SKM-1 treated with dmso at 0.1 percent for 144 hours (cell line): ENCODE measurements around the gene RSPO3.
"Not testable (repeated sequence)": the region's sequence is repeated elsewhere in the genome, so short reads cannot be mapped to it uniquely, and the experiment has no call there.

ENCODE experiments used
- DNase-seq: peaks from one replicate; lab custom pipeline; 2025; ENCODE audit not compliant: unreplicated experiment; lab: John Stamatoyannopoulos, UW

Gene RSPO3

GRCh38 chr6:127200114-127200513 lies 81.6 kb downstream of the RSPO3 start:
- no peak for DNase-seq

- DNase-seq, result no peak
Measured at GRCh38 chr6:127201321-127201720, 82.8 kb downstream of the RSPO3 start.

GRCh38 chr6:127202676-127203075 lies 84.2 kb downstream of the RSPO3 start:
- DNase-seq, result no peak

- DNase-seq, result peak; percentile 70
Measured at GRCh38 chr6:127204281-127204680, 85.8 kb downstream of the RSPO3 start.

GRCh38 chr6:127205036-127205435 lies 86.6 kb downstream of the RSPO3 start:
- DNase-seq, result no peak

GRCh38 chr6:127206531-127207095 lies 88.1 kb downstream of the RSPO3 start:
- DNase-seq, result no peak

- no peak for DNase-seq
Measured at GRCh38 chr6:127207591-127208120, 89.2 kb downstream of the RSPO3 start.

DNA sequence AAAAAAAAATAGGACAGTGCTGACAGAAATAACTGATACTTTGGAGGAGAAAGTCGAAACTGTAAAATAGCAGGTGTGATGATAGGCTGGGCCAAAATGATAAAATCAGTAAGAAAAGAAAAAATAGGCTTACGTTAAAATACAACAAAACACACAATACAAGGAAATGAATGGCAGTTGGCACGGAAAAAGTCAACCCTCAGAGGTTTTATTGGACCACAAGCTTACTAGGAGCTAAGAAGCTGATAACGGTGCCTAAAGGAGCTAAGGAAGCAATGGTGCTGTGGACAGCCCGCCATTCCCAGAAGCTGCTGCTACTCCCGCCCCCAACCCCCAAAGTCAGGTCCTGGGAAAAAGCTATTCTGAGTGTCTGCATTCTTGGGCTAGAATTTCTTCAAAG lies 92.3 kb downstream of the RSPO3 start:
- DNase-seq, result no peak

- DNase-seq, result no peak
Measured at GRCh38 chr6:127212376-127212775, 93.9 kb downstream of the RSPO3 start.

DNA sequence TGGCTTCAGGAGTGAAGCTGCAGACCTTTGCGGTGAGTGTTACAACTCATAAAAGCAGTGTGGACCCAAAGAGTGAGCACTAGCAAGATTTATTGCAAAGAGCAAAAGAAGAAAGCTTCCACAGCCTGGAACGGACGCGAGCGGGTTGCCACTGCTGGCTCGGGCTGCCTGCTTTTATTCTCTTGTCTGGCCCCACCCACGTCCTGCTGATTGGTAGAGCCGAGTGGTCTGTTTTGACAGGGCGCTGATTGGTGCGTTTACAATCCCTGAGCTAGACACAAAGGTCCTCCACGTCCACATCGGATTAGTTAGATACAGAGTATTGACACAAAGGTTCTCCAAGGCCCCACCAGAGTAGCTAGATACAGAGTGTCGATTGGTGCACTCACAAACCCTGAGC lies 95.6 kb downstream of the RSPO3 start:
- DNase-seq, result not testable (repeated sequence)

GRCh38 chr6:127214531-127214930 lies 96.1 kb downstream of the RSPO3 start:
- DNase-seq, result not testable (repeated sequence)

DNA sequence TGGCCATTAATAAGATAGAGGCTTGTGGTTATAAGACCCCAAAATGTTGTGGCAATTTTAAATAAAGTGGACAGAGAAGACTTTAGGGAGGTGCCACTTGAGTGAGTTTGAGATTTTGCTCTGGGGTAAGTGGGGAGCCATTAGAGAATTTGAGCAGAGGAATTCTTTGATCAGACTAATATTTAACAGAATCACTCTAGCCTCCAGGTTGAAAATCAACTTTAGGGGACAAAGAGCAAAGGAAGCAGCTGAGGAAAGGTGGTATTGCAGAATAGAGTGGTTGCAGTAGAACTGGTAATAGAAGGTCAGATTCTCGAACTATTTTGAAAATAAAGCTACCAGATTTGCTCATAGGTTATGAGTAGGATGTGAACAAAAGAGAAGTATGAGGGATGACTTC lies 97.5 kb downstream of the RSPO3 start:
- no peak for DNase-seq

- DNase-seq, result no peak
Measured at GRCh38 chr6:127216810-127217789, 98.6 kb downstream of the RSPO3 start.

DNA sequence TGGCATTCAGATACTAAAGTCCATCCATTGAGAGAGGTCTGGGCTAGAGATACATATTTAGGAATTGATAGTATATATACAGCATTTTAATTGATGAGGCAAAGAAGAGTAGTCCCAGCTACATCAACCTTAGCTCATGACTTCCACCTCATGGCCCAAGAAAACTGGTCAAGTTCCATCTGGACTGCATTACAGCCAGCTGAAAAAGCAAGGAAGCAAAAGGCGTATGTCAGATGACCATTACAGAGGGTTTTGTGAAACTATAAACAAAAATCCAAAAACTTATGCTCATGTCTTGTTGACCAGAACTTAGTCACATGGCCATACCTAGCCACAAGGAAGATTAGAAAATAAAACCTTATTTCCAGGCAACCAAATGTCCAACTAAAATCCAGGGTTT lies 101.4 kb downstream of the RSPO3 start:
- DNase-seq, result no peak

DNA sequence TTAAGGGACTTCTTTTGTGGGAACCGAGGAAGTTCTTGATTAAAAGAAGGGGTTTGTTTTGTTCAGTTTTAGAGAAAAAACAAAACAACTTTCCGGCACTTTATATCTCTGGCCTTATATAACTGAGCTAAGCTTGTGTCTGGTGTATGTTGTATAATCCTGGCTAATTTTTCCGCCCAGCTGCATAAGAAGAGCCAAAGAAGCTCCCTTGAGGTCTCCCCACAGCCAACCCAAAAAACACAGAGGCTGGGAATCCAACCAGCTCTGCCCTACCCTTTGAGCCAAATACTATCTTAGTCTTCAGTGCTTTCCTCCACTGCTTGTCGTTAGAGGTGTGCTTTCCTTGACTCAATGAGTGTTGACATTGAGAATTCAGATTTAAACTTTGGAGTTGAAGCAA lies 102.7 kb downstream of the RSPO3 start:
- no peak for DNase-seq

DNA sequence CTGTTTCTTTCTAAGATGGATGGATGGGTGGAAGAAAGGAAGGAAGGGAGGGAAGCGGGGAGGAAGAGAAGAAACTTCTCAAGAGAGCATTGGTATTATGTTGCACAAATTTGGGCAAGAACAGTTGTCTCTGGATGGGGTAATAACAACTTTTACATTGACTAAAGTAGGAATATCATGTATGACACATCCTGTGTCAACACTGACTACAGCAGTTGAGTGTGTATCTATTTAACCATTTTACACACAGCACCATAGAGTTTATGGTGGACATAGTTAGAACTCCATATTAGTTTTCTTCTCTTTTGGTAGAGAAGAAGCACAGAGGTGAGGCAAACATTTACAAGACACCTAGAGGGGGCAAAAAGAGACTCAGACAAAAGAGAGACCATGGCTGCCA lies 103.9 kb downstream of the RSPO3 start:
- no peak for DNase-seq

- DNase-seq, result no peak
Measured at GRCh38 chr6:127225497-127225896, 107.0 kb downstream of the RSPO3 start.

- DNase-seq, result not testable (repeated sequence)
Measured at GRCh38 chr6:127233819-127234218, 115.3 kb downstream of the RSPO3 start.

- DNase-seq, result no peak
Measured at GRCh38 chr6:127243501-127243900, 125.0 kb downstream of the RSPO3 start.
